ENCODE data around the gene PCGF2.

The PCGF2 gene

DNA sequence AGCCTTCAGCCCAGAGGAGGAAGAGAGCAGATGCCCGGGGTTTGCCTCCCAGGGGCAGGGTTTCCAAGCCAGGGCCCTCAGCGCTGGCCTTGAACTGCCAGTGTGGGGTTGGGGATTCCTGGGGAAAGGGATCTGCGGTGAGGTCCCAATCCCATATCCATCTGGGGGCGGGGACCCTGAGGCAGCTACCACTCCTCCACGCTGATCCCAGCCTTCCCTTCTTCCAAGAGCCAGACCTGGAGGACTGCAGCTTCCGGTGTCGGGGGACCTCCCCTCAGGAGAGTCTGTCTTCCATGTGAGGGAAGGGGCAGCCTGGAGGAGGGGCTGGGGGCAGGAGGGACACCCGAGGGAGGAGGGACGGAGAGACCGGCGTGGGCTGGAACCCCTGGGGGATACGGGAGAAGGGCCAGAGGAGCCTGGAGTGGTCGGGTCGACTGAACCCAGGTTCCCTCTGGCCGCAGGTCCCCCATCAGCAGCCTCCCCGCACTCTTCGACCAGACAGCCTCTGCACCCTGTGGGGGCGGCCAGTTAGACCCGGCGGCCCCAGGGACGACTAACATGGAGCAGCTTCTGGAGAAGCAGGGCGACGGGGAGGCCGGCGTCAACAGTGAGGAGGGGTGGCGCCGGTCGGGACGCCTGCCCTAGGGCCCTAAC is 28.7 kb downstream of the PCGF2 start:
- no peak for DNase-seq (ENCODE audit: low read depth)

- DNase-seq (ENCODE audit: low read depth) = no peak
Measured at GRCh38 chr17:38717139-38717745, 30.9 kb downstream of the PCGF2 start.

GRCh38 chr17:38716368-38717005 is 31.6 kb downstream of the PCGF2 start:
- DNase-seq (ENCODE audit: low read depth) = no peak

- no peak for DNase-seq (ENCODE audit: low read depth)
Measured at GRCh38 chr17:38715216-38715943, 32.8 kb downstream of the PCGF2 start.

DNA sequence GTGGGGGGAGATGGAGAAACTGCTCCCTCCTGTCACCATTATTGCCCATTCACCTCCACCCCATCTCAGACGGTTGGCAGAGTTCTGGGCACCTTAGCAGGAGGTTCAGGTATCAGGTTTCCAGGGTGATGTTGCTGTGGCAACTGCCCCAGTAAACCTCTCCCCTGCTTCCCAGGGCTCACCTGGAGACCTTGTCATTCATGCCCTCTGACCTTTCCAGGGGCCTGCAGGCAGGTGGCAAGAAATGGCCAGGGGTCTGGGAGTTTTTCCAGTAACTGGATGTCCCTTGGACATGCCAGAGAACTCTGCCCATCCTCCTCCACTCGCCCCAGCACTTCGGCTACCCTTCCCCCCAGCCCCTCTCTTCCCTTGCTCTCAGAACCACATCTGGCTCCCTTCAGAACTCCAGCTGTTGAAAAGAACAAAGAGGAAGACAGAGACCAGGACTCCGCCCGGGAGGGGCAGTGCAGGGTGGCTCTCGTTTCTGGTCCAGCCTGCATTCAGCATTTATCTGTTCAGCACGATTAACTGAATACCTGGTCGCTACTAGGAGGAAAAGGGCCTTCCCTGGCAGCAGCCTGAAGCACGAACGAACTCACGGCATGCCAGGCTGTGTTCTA is 34.6 kb downstream of the PCGF2 start:
- no peak for DNase-seq (ENCODE audit: low read depth)

GRCh38 chr17:38712593-38712992 is 35.5 kb downstream of the PCGF2 start:
- no peak for DNase-seq (ENCODE audit: low read depth)

DNA sequence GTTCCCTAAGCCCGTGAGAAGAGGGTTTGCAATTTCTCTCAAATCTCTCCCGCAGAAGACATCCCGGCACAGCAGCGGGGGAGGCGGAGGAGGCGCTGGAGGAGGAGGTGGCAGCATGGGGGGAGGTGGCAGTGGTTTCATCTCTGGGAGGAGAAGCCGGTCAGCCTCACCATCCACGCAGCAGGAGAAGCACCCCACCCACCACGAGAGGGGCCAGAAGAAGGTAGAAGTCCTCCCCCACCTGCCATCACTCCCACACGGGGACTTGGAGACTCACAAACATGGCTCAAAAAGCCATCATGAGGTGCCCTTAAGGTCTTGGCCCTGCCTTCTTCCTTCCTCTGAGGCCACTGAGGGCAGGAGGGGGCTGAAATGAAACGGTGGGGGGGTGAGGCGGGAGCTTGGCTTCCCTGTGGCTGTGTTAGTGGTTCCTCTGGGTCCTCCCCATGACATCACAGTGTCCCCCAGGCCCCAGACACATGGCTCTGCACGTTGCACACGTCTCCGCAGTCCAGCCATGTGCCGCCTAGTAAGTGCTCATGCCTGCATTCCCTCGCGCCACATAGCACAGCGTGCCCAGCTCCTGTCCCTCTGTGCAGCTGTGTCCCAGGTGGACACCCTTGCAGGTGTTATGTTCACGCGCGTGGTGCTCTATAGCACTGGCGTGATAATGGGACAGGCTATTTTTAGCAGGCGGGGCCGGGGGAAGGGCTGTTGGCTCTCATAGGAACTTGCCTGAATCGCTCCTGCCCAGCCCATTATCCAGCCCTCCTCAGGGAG is 36.2 kb downstream of the PCGF2 start:
- DNase-seq (ENCODE audit: low read depth) = no peak

GRCh38 chr17:38710985-38711384 is 37.2 kb downstream of the PCGF2 start:
- no peak for DNase-seq (ENCODE audit: low read depth)

DNA sequence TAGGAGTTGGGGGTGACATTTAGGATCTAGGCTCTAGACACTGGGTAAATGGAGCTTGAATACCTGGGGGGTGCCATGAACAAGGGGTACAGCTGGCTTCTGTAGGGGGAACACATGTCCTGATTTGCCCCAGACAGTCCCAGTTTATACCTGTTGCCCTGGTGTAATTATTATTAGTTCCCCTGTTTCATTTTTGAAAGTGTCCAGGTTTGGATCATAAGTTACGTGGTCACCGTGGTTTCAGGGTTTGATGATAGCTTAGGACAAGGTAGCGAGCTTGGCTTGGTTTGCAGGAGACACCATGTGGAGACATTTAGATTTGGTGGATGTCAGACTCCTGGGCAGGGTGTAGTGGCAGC is 37.6 kb downstream of the PCGF2 start:
- no peak for DNase-seq (ENCODE audit: low read depth)

- DNase-seq (ENCODE audit: low read depth) = no peak
Measured at GRCh38 chr17:38709864-38710603, 38.1 kb downstream of the PCGF2 start.

DNA sequence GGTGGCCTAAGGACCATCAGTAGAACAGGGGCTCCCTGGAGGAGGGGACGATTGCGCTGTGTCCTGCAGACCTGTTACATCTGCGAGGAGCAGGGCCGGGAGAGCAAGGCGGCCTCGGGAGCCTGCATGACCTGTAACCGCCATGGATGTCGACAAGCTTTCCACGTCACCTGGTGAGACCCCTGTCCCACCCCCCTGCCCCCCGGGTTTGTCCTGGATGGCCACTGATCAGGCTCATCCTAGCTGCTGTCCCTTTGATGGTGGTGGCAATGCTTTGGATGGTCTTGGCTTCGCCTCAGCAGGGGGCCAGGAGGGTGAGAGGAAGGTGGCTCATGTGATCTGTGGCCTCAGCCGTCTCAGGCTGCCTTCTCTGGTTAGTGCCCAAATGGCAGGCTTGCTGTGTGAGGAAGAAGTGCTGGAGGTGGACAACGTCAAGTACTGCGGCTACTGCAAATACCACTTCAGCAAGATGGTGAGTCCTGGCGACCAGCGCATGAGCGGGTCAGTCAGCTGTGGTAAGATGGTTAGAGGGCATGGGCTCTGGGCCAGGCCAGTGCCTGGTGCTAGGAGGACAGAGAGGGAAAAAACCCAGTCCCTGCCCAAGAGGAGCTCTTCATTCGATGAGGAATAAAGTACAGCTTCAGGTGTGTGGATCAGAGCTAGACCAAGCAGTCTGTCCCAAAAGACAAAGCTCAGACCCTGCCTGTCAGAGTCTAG is 38.9 kb downstream of the PCGF2 start:
- DNase-seq (ENCODE audit: low read depth) = no peak

DNA sequence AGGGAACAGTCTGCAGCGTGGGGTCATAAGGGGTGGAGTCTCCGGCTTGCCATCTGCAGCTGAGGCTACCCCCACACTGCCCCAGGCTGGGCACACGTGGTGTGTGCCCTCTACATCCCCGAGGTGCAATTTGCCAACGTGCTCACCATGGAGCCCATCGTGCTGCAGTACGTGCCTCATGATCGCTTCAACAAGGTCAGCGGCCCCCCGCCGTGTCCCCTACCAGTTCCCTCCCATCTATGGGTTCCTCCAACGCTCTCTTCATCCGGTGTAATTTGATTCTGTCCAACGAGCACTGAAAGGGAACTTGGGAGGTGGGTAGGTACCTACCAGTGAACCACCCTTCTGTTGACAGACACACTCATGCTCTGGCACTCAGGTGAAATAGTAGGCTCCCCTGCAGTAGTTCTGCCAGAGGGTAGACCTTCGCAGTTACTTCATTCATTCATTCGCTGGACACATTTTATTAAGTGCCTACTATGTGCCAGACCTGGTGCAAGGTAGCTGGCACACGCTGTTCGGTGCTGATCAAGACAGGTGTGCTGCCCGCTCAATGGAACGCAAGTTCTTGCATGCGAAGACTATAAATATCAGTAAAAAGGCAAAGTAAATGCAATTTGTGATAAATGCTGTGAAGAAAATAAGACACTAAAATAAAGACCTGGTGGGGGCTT is 40.3 kb downstream of the PCGF2 start:
- no peak for DNase-seq (ENCODE audit: low read depth)

- no peak for DNase-seq (ENCODE audit: low read depth)
Measured at GRCh38 chr17:38706505-38707216, 41.5 kb downstream of the PCGF2 start.

DNA sequence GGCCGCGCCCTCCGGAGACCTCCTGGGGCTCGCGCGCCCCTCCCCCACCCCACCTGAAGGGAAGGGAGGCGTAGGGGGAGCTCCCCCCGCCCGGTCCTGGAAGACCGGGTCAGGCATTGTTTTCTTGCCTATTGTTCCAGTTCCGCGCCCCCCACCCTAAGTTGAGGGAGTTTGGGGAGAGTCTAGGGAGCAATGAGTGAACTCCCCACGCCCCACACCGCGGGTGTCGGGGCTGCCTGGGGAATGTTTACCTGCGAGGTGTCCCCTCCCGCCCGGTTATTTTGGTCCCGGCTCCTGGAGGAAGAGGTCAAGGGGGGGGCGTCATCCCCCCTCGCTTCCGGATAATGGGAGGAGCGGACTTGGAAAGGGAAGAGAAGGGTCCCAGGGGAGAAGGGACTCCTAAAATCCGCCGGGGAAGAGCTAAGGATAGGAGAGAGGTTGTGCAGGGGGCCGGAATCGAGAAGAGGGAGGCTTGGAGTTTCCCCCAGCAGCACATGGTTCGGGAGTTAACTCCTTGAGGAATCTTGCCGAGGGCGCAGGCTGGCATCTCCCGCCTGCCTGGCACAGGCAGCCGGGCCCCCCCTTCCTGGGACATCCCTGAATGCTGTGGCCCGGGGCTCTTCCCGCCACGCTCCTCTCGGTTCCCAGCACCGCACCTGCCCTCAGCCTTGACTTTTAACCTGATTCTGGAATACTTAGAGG is 42.2 kb downstream of the PCGF2 start:
- no peak for DNase-seq (ENCODE audit: low read depth)

- DNase-seq (ENCODE audit: low read depth) = no peak
Measured at GRCh38 chr17:38705523-38705802, 42.7 kb downstream of the PCGF2 start.

- no peak for DNase-seq (ENCODE audit: low read depth)
Measured at GRCh38 chr17:38704606-38705522, 43.3 kb downstream of the PCGF2 start, which contains the start of gene MLLT6. Gene MLLT6 (plus strand): TSS chr17:38705273. CDS start chr17:38705633, 360 bp downstream.
